Measurements from ENCODE around the gene DDN. TPM values are rescaled to one million over a fixed set of nuclear protein-coding genes. Genes with fewer than 3 reads are reported as not detected.

DDN gene
- total RNA-seq, 1 experiment from 2014 or later = 0.35 TPM

DNA sequence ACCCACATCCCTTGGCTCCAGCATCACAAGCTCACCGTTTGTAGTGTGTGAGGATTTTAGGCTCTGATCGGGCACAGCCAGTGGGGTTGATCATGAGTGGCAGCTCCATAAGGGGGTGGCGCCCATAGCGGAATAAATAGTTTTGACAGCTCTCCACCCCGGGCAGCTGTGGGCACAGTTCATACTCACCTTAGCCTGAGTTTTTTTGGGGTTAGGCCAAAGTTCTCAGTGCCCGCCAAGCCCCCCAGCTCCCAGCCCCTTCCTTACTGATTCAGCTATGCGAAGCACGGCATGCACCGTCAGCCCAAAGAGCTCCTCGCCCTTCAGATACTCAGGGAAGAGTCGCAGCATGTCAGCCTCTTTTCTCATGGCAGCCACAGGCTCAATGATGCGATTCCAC, 25.4 kb upstream of the DDN start:
- H2AFZ ChIP-seq (ENCODE audit: low read length) = no peak overlapping the region
- no peak overlapping the region for H2AK5ac ChIP-seq (ENCODE audit: insufficient read length, low read length)
- H3K4me1 ChIP-seq (ENCODE audit: insufficient read depth, low read length) = no peaks in the 10 kb centered on the region
- H3K9me3 ChIP-seq (ENCODE audit: control insufficient read depth, low read depth, low read length) = no peaks in the 10 kb centered on the region
- no peak overlapping the region for H2BK15ac ChIP-seq (ENCODE audit: low read depth, low read length)
- no peak overlapping the region for H2BK20ac ChIP-seq (ENCODE audit: low read depth, low read length, poor library complexity, severe bottlenecking)
- Mint-ChIP-seq H3K4me1 (peaks cover 4 to 5% of the 10 kb centered on the region in 2 experiments), H3K4me3 (no peak overlapping the region), H3K36me3 (ENCODE audit: insufficient read depth in 1 of 3, low read depth in 3 of 3) (peaks cover 42 to 86% (median 81%) of the 10 kb centered on the region in 3 experiments), H3K27me3 (ENCODE audit: low read depth) (no peaks in the 10 kb centered on the region; the same call in 1 of the 2 replicates), H3K9me3 (no peaks in the 10 kb centered on the region), H3K27ac (no peak overlapping the region)
- no peak overlapping the region for H3K14ac ChIP-seq (ENCODE audit: insufficient read depth, low read length)
- H3K18ac ChIP-seq (ENCODE audit: insufficient read length, low read depth, low read length) = no peak overlapping the region
- H3K79me2 ChIP-seq (ENCODE audit: insufficient read depth, low read length) = no peaks in the 10 kb centered on the region
- H3K4me2 ChIP-seq (ENCODE audit: insufficient read depth, insufficient read length, low read length) = no peak overlapping the region
- no peak overlapping the region for H3K56ac ChIP-seq (ENCODE audit: insufficient read length, low read depth, low read length)
- H4K20me1 ChIP-seq (ENCODE audit: control insufficient read depth, insufficient read depth, insufficient read length) = no peaks in the 10 kb centered on the region
- H2BK12ac ChIP-seq (ENCODE audit: insufficient read length, low read depth, low read length) = no peak overlapping the region
- TF ChIP-seq, protein P1, sequence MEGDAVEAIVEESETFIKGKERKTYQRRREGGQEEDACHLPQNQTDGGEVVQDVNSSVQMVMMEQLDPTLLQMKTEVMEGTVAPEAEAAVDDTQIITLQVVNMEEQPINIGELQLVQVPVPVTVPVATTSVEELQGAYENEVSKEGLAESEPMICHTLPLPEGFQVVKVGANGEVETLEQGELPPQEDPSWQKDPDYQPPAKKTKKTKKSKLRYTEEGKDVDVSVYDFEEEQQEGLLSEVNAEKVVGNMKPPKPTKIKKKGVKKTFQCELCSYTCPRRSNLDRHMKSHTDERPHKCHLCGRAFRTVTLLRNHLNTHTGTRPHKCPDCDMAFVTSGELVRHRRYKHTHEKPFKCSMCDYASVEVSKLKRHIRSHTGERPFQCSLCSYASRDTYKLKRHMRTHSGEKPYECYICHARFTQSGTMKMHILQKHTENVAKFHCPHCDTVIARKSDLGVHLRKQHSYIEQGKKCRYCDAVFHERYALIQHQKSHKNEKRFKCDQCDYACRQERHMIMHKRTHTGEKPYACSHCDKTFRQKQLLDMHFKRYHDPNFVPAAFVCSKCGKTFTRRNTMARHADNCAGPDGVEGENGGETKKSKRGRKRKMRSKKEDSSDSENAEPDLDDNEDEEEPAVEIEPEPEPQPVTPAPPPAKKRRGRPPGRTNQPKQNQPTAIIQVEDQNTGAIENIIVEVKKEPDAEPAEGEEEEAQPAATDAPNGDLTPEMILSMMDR (conservative IDR thresholded peaks at IDR 0.05) = no peak
- no peak overlapping the region for H2BK120ac ChIP-seq (ENCODE audit: low read depth, low read length, poor library complexity, severe bottlenecking)
- no peaks in the 10 kb centered on the region for H3K79me1 ChIP-seq (ENCODE audit: insufficient read depth, low read depth, low read length, poor library complexity, severe bottlenecking)
- no peak for DNase-seq
- H4K8ac ChIP-seq (replicated peaks; ENCODE audit: insufficient read length, low read depth, low read length) = no peak overlapping the region
- H3T11ph ChIP-seq (ENCODE audit: low read length) = no peak overlapping the region
- H3K9ac ChIP-seq (ENCODE audit: extremely low read depth, insufficient read length, low read length) = no peak overlapping the region
- no peak overlapping the region for H4K91ac ChIP-seq (ENCODE audit: insufficient read length, low read depth, low read length)
- no peaks in the 10 kb centered on the region; the same call in 1 of the 2 replicates for H3K27me3 ChIP-seq (ENCODE audit: insufficient read depth, low read length)
- WGBS (ENCODE audit: extremely low coverage, insufficient read length, low lambda C conversion rate) = no CpG with 5 or more reads among the region's 12 CpGs
- H2BK5ac ChIP-seq (ENCODE audit: insufficient read length, low read length) = no peak overlapping the region
- no peak overlapping the region for H3K27ac ChIP-seq (ENCODE audit: insufficient read length, low read depth, low read length)
- no peaks in the 10 kb centered on the region for H3K23me2 ChIP-seq (ENCODE audit: insufficient read length, low read depth, low read length, poor library complexity, severe bottlenecking)
- no peak overlapping the region for H3K23ac ChIP-seq (ENCODE audit: insufficient read length, low read depth, low read length)
- no peak overlapping the region for H3K4ac ChIP-seq (ENCODE audit: low read depth, low read length)
- no peak overlapping the region for H4K5ac ChIP-seq (ENCODE audit: insufficient read length, low read depth, low read length)
